Parathyroid adenoma (tissue), 2 donors: ENCODE data around the gene CFAP43.
A peak's percentile ranks its signal among the peaks of the same experiment; 100 is the strongest.

Experiments
- H2AFZ ChIP-seq: fragments of 300-600 bp; sonication (generic); one replicate; pipeline ENCODE4 v1.7.0; 2017; ENCODE audit warnings: antibody characterized with exemption, mild to moderate bottlenecking
- H3K27ac ChIP-seq: fragments of 300-600 bp; sonication (generic); one replicate; pipeline ENCODE4 v1.7.0; 2017
- H3K27me3 ChIP-seq: fragments of 300-600 bp; sonication (generic); one replicate; pipeline ENCODE4 v1.7.0; 2017; ENCODE audit warnings: low read length; ENCODE audit not compliant: control insufficient read depth, insufficient read depth
- H3K36me3 ChIP-seq: fragments of 300-600 bp; sonication (generic); one replicate; pipeline ENCODE4 v1.7.0; 2017; ENCODE audit warnings: low read length; ENCODE audit not compliant: control insufficient read depth, insufficient read depth
- H3K4me1 ChIP-seq: fragments of 300-600 bp; sonication (generic); one replicate; pipeline ENCODE4 v1.7.0; 2017; ENCODE audit warnings: control low read depth
- H3K4me2 ChIP-seq: fragments of 300-600 bp; sonication (generic); one replicate; pipeline ENCODE4 v1.7.0; 2017; ENCODE audit warnings: low read length
- H3K4me3 ChIP-seq: fragments of 300-600 bp; sonication (generic); one replicate; pipeline ENCODE4 v1.7.0; 2017; ENCODE audit warnings: low read depth, low read length
- H3K79me2 ChIP-seq: fragments of 300-600 bp; sonication (generic); one replicate; pipeline ENCODE4 v1.7.0; 2017; ENCODE audit warnings: control low read depth
- H3K9ac ChIP-seq: fragments of 300-600 bp; sonication (generic); one replicate; pipeline ENCODE4 v1.7.0; 2017; ENCODE audit warnings: mild to moderate bottlenecking
- H3K9me3 ChIP-seq: fragments of 300-600 bp; sonication (generic); one replicate; pipeline ENCODE4 v1.7.0; 2017; ENCODE audit warnings: low read length; ENCODE audit not compliant: control insufficient read depth
- TF ChIP-seq, protein P1 (sequence below): fragments of 300-600 bp; sonication (generic); IDR thresholded peaks from one replicate; pipeline ENCODE4 v1.7.0; 2017; ENCODE audit warnings: antibody characterized with exemption, mild to moderate bottlenecking
- donor health status: primary hyperparathyroidism.

Gene CFAP43

DNA sequence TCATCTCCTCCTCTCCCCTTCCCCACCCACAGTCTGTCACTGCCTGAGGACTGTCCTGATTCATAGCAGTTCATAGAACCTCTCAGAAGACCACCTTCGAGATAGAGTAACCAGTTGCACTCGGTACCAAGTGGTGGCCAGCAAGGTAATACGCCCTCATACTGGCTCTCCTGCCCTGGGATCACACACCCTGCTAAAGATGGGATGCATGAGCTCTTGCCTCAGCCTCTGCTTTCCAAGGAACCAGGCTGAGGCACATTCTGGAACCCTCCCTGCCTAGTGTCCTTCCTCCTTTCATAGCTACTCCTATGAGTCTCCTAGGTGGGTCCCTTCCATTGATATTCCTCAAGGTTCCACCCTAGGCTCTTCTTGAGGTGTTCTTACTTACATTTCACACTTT lies 15.5 kb downstream of the CFAP43 start:
- no peaks in the 10 kb centered on the region for H3K36me3 ChIP-seq
- TF ChIP-seq, protein P1, sequence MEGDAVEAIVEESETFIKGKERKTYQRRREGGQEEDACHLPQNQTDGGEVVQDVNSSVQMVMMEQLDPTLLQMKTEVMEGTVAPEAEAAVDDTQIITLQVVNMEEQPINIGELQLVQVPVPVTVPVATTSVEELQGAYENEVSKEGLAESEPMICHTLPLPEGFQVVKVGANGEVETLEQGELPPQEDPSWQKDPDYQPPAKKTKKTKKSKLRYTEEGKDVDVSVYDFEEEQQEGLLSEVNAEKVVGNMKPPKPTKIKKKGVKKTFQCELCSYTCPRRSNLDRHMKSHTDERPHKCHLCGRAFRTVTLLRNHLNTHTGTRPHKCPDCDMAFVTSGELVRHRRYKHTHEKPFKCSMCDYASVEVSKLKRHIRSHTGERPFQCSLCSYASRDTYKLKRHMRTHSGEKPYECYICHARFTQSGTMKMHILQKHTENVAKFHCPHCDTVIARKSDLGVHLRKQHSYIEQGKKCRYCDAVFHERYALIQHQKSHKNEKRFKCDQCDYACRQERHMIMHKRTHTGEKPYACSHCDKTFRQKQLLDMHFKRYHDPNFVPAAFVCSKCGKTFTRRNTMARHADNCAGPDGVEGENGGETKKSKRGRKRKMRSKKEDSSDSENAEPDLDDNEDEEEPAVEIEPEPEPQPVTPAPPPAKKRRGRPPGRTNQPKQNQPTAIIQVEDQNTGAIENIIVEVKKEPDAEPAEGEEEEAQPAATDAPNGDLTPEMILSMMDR, result no peak
- no peaks in the 10 kb centered on the region for H3K27me3 ChIP-seq
- H3K4me1 ChIP-seq, result no peaks in the 10 kb centered on the region
- no peak overlapping the region for H3K4me2 ChIP-seq
- H3K9ac ChIP-seq, result no peak overlapping the region
- no peaks in the 10 kb centered on the region for H3K9me3 ChIP-seq
- no peak overlapping the region for H3K4me3 ChIP-seq
- no peaks in the 10 kb centered on the region for H3K79me2 ChIP-seq
- H2AFZ ChIP-seq, result no peak overlapping the region
- no peak overlapping the region for H3K27ac ChIP-seq

DNA sequence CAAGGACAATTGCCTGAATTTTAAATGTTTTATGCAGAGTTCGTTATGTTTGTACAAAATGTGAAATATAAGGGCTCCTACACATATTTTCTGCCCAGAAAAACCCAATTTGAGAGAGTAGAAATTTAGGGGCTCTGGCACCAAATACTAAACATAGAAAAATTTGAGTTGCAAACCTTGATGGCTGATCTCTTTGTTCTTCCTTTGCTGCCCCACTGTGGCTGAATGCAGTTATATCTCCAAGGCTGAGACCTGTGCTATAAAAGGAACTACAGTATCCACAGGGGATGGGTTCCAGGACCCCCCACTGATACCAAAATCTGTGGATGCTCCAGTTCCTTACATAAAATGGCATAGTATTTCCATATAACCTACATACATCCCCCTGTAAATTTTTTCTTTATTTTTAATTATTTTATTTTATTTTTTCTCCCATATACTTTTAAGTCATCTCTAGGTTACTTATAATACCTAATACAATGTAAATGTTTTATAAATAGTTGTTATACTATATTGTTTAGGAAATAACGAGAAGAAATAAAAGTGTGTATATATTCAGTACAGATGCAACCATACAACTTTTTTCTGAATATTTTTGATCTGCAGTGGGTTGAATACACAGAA lies 22.5 kb downstream of the CFAP43 start:
- H3K79me2 ChIP-seq, result no peaks in the 10 kb centered on the region

DNA sequence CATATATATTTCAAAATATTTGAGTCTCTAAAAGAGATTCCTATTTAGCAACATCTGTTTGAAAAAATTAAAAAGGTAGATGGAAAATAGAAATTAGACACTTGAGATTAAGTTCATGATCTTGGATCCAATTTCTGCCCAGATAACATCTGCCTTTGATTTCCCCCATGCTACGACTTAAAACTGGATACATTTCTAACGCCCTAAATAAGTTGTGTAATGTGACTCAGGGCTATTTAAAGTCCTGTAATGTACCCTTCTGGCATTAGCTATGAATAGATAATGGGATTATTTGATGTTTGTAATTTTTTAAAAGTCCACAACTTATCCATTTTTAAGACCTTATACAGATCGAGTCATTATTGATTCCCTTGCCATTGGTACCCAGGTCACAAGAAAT lies 23.4 kb downstream of the CFAP43 start:
- Histone ChIP-seq H3K27me3 (no peaks in the 10 kb centered on the region), H3K4me3 (no peak overlapping the region), H3K36me3 (no peaks in the 10 kb centered on the region), H3K27ac (no peak overlapping the region), H3K79me2 (no peaks in the 10 kb centered on the region), H2AFZ (no peak overlapping the region), H3K4me1 (no peaks in the 10 kb centered on the region), H3K4me2 (no peak overlapping the region), H3K9me3 (no peaks in the 10 kb centered on the region), H3K9ac (no peak overlapping the region)
- TF ChIP-seq, protein P1, result no peak

More for the DNA sequence above, 22.5 kb downstream of the CFAP43 start:
- Histone ChIP-seq H3K36me3 (no peaks in the 10 kb centered on the region), H3K9me3 (no peaks in the 10 kb centered on the region), H3K4me1 (no peaks in the 10 kb centered on the region), H3K27ac (no peak overlapping the region), H3K4me3 (no peak overlapping the region), H3K27me3 (no peaks in the 10 kb centered on the region), H2AFZ (no peak overlapping the region), H3K4me2 (no peak overlapping the region), H3K9ac (no peak overlapping the region)
- TF ChIP-seq, protein P1, result peak; percentile 51

DNA sequence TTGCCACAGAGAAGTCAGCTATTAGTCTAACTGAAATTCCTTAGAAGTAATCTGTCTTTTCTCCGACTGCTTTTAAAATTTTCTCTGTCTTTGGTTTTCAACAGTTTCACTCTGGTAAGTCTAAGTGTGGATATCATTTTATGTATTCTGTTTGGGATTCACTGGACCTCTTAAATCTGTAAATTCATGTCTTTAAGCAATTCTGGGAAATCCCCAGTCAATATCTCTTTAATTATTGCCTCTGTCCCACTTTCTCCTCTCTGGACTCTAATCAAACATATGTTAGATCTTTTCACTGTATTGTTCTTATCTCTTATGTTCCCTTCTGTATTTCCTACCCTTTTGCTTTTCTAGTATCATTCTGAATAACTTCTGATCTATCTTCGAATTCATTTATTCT lies 29.9 kb downstream of the CFAP43 start:
- Histone ChIP-seq H3K4me2 (no peak overlapping the region), H3K4me1 (no peaks in the 10 kb centered on the region), H3K79me2 (no peaks in the 10 kb centered on the region), H3K4me3 (no peak overlapping the region), H2AFZ (no peak overlapping the region), H3K36me3 (no peaks in the 10 kb centered on the region), H3K9me3 (no peaks in the 10 kb centered on the region), H3K9ac (no peak overlapping the region), H3K27me3 (no peaks in the 10 kb centered on the region), H3K27ac (no peak overlapping the region)
- TF ChIP-seq, protein P1, result no peak

DNA sequence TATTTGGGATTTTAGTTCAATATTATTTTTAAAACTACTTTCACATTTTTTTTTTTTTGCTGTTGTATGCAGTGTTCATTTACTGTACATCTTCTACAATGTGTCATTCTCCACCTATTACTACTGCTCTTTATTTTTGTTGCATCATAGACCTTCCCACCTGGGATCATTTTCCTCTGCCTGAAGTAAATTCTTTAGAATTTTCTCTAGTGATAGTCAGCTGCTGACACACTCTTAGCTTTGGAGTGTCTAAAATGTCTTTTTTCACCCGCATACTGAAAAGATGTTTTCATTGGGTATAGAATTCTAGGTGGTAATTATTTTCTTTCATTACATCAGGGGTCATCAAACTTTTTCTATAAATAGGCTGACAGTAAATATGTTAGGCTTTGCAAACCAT lies 30.5 kb downstream of the CFAP43 start:
- Histone ChIP-seq H3K27me3 (no peaks in the 10 kb centered on the region), H3K4me2 (no peak overlapping the region), H3K27ac (no peak overlapping the region), H2AFZ (no peak overlapping the region), H3K36me3 (no peaks in the 10 kb centered on the region), H3K4me3 (no peak overlapping the region), H3K9me3 (no peaks in the 10 kb centered on the region), H3K9ac (no peak overlapping the region), H3K79me2 (no peaks in the 10 kb centered on the region), H3K4me1 (no peaks in the 10 kb centered on the region)
- TF ChIP-seq, protein P1, result no peak
